OCI-LY7 (cell line): ENCODE measurements around the gene REEP5.

Experiments used
- EZH2phosphoT487 ChIP-seq: fragments of 200-600 bp; sonication (generic); IDR thresholded peaks from 2 replicates; pipeline ENCODE4 v1.6.1; 2018; ENCODE audit warnings: low read depth, borderline replicate concordance, mild to moderate bottlenecking, mixed run types, antibody characterized with exemption, low read length, moderate library complexity, mixed read lengths
- TF ChIP-seq, protein P1 (sequence below): fragments of 200-600 bp; sonication (generic); conservative IDR thresholded peaks from 2 replicates; pipeline ENCODE4 v1.5.1; 2014; ENCODE audit warnings: mild to moderate bottlenecking, antibody characterized with exemption, low read length, moderate library complexity, mixed read lengths

DNA sequence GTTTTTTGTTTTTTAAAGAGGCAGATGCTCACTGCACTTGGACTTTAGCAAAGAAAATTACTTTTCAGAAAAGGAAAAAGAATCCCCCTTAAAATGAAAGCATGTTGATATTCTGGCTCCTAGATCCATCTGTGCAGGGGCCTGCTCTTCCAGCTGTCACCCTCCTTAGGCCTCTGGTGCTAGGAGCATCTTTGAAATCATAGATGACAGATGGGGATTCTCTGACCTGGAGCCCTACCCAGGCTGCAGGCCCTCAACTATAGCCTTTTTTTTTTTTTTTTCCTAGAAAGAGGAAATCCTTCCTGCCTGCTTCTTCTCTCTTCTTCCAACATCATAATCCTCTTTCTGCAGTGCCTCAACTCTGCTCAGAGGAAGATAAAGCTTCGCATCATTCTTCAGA is 38.3 kb upstream of the REEP5 start:
- TF ChIP-seq, protein P1, sequence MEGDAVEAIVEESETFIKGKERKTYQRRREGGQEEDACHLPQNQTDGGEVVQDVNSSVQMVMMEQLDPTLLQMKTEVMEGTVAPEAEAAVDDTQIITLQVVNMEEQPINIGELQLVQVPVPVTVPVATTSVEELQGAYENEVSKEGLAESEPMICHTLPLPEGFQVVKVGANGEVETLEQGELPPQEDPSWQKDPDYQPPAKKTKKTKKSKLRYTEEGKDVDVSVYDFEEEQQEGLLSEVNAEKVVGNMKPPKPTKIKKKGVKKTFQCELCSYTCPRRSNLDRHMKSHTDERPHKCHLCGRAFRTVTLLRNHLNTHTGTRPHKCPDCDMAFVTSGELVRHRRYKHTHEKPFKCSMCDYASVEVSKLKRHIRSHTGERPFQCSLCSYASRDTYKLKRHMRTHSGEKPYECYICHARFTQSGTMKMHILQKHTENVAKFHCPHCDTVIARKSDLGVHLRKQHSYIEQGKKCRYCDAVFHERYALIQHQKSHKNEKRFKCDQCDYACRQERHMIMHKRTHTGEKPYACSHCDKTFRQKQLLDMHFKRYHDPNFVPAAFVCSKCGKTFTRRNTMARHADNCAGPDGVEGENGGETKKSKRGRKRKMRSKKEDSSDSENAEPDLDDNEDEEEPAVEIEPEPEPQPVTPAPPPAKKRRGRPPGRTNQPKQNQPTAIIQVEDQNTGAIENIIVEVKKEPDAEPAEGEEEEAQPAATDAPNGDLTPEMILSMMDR = no peak
- TF ChIP-seq EZH2phosphoT487 = no peak
